AG08396 (cell line): ENCODE measurements around the gene MFAP2.
"Not testable (repeated sequence)": the region's sequence is repeated elsewhere in the genome, so short reads cannot be mapped to it uniquely, and the experiment has no call there.

Experiments used
- DNase-seq: peaks from one replicate; pipeline ENCODE4 v3.0.0; 2012; ENCODE audit warnings: low spot score, mixed read lengths

The MFAP2 gene

DNA sequence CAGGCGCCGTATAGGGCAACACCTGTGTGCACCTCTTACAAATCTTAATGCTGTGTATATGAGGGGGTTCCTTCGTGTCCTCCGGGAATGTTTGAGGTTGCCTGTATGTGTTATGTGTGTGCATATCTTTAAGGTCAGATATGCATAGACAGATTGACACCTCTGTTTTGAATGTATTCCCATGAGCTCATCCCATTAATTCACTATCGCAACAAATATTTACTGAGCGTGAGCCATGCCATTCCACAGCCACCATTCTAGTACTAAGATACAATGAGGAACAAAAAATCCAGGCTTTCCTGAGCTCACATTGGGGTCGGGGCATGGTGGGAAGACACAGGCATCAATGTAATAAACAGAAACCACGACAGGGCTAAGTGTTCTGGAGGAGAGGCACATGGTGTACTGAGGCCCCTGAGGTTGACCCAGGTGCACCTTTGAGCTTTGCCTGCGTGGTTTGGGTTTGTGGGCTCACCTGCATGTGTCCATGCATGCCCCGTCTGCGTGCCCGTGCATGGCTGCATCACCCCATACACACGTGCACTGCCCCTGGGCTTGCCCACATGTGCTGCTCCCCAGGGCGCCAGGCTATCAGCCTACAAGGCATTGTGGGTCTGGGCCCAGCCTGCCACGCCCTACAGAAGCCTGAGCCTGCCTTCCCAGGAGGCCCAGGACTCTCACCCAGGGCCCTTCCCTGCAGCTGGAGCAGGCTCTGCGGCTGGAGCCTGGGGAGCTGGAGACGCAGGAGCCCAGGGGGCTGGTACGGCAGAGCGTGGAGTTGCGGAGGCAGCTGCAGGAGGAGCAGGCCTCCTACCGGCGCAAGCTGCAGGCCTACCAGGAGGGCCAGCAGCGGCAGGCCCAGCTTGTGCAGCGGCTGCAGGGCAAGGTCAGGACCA lies 51.0 kb downstream of the MFAP2 start:
- DNase-seq, result not testable (repeated sequence)

DNA sequence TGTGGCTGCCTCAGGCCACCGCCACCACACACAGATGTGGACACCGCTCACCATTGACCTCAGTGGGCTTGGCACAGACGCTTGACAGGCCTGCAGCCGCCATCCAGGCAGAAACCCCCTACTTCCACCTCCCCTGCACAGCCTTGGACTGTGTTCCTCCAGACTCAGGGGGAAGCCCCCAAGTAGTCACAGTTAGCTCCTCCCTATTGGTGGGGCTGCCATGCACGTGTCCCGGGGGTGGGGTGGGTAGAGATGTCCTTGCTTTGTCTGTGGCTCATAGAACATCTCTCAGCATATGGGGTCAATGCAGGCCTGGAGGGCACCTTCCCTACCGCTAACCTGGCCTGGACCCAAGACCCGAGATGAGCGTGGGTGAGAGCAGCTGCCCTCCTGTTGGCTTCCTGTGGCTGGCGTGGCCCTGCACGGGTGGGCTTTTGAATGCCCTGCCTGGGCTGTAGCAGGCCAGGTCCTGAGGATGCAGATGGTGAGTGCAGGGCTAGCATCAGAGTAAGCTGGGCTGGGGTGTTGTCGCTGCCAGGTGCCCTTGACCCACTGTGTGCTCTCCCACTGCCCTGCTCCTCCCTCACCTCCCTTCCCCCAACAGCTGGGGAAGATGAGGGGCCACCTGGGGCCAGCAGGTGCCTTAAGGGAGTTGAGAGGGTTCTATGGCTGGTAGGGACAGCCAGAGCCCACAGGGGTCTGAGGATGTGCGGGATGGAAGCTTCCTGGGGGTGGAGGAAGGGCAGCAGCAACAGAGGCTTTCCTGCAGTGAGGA lies 52.5 kb downstream of the MFAP2 start:
- no peak for DNase-seq

DNA sequence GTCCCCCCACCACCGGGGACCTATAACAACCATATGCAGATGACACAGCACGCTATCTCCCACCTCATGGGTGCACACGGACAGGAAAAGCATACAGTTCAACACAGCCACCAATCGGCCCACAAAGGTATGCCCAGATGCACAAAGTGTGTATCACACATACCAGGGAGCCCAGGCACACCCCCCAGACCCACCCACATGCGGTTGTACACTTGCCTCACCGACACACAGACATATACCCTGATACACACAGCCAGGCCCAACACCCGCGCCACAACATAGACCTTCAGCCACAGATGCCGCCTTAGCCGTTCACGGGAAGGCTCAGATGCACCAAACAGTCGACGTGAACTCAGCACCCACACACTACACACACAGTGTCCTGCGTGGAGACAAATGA lies 53.2 kb downstream of the MFAP2 start:
- DNase-seq, result no peak

DNA sequence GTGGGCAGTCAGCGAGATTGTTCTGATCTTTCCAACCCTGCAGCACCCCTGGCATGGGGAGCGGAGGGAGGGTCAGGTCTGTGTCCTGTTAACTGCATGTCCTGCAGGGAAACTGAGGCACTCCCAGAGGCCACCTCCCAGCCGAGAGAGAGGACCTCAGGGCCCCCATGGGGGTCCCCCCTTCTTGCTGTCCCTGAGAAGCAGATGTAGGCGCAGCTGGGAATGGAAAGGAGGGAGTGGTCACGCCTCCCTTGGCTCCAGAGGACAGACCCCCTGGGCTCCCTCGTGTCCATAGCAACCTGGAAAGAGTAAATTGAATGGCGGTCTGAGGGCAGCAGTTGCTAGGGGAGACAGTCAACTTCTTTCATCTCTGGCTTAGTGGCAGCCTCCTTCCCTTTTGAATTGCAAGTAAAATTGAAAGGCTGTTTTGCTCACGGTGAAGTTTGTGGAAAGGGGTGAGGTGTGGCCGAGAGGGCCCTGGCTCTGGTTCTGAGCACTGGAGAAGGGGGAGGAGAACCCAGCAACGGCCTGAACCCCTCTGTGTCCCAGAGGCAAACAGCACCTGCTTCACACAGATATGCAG lies 53.8 kb downstream of the MFAP2 start:
- no peak for DNase-seq

DNA sequence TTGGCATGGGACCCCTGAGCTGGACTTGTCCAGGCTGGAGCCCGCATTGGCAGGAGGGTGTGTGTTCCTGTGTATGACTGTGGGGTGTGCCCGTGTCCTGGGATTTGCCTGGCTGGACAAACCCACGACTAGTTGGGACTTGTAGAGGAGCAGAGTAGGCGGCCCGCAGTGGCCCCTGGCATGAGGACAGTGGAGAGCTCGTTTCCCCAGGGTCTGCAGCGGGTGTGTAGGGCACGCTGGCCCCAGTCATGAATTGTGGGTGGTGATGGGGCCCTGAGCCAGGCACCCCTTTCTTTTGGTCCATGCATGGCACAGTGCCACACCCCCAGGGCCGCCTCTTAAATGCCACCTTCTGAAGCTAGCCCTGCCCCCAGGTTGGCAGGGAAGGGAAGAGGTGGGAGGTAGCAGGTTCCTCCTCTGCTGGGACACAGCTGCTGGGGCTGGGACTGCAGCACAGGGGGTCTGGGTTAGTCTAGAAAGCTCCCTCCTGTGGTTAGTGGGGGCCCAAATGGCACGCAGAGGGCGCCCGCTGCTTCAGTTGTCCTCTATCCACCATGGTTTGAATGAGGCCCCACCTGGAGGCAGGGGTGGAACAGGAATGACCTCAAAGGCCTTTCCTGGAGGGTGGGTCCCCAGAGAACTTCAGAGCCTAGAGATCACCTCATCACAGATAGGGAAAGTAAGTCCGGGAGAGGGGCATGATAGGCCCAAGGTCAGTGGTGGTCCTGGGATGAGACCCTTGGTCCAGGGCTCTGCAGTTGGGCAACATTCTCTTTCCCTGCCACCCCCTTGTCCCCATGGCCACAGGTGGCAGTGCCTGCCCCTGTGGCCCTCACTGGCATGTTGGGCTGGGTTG lies 54.6 kb downstream of the MFAP2 start:
- no peak for DNase-seq

DNA sequence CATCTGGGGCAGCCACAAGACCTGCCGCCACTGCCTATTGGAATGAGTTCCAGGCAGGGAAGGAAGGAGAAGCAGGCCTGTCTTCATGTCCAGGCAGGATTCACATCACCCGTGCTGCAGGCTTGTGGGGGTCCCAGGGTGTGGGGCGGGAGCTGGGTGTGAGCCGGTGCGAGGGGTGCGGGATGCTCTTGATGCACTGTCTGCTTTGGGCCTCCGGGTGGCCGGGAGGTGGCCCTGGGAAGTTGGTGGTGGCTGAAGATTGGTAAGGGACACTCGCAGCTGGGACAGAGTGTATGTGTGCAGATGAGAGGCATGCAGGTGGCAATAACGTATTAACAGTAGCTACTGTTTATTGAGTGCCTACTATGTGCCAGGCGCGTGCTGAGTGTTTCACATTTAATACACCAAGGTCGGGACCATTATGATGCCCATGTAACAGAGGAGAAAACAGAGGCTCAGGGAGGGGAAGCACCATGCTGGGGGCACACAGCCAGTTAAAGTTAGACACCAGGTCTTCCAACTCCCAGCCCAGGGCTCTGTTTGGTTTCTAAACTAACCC lies 55.4 kb downstream of the MFAP2 start:
- DNase-seq, result no peak
